Astrocyte of the spinal cord (primary cell): ENCODE data around the gene TMEM240.

Experiments used
- DNase-seq: peaks from one replicate; pipeline ENCODE4 v3.0.0; 2011; ENCODE audit warnings: low read depth, low spot score
- H3K4me3 ChIP-seq: 2 replicates; pipeline ENCODE4 v1.5.1; 2011; ENCODE audit warnings: low read depth, mild to moderate bottlenecking, low read length, moderate library complexity
- in situ Hi-C: cut with HindIII; loops from 2 replicates; pipeline ENCODE4 v1.10.0; 2017; ENCODE audit warnings: low sequenced_read_pairs
- TF ChIP-seq, protein P1 (sequence below): IDR thresholded peaks from 2 replicates; pipeline ENCODE4 v1.5.1; 2012; ENCODE audit warnings: low read depth, mild to moderate bottlenecking, low read length, inconsistent platforms

TMEM240 gene

DNA sequence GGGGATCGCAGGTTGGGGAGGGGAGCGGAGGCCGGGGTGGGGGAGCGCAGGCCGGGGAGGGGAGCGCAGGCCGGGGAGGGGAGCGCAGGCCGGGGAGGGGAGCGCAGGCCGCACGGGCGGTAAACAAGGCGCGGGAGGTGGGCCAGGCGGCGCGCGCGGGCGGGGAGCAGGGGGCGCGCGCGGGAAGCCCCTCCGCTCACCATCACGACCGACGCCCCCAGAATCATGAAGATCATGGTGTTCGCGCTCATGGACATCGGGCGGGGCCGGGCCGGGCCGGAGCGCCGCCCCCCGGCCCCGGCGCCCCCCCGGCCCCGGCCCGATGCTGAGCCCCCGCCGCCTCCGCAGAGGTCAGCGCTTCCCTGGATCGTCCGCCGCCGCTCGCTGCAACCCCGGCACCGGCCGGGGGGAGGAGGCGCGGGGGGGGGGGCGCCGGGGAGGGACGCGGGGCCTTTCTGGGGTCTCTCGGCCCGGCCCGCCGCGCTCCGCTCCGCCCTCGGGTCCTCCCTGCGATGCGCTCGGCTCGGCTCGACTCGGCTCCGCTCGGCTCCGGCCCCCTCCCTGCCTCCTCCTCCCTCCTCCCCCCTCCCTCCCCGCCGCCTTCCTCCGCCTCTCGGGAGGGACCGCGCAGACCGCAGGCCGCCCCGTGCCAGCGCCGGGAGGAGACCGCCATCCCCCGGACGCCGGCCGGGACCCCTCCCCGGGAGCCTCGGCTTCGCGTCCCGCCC is at the start of gene TMEM240:
Gene TMEM240, minus strand, starts transcription at position 535 of the 728 bp plus-strand sequence. Its CDS starts 278 bp downstream, at position 257.
- peak; percentile 74 for DNase-seq
- in situ Hi-C loops, result no loop called here
- TF ChIP-seq, protein P1, sequence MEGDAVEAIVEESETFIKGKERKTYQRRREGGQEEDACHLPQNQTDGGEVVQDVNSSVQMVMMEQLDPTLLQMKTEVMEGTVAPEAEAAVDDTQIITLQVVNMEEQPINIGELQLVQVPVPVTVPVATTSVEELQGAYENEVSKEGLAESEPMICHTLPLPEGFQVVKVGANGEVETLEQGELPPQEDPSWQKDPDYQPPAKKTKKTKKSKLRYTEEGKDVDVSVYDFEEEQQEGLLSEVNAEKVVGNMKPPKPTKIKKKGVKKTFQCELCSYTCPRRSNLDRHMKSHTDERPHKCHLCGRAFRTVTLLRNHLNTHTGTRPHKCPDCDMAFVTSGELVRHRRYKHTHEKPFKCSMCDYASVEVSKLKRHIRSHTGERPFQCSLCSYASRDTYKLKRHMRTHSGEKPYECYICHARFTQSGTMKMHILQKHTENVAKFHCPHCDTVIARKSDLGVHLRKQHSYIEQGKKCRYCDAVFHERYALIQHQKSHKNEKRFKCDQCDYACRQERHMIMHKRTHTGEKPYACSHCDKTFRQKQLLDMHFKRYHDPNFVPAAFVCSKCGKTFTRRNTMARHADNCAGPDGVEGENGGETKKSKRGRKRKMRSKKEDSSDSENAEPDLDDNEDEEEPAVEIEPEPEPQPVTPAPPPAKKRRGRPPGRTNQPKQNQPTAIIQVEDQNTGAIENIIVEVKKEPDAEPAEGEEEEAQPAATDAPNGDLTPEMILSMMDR, result no peak
- H3K4me3 ChIP-seq, result peak within 1 kb of the TSS; percentile 51

DNA sequence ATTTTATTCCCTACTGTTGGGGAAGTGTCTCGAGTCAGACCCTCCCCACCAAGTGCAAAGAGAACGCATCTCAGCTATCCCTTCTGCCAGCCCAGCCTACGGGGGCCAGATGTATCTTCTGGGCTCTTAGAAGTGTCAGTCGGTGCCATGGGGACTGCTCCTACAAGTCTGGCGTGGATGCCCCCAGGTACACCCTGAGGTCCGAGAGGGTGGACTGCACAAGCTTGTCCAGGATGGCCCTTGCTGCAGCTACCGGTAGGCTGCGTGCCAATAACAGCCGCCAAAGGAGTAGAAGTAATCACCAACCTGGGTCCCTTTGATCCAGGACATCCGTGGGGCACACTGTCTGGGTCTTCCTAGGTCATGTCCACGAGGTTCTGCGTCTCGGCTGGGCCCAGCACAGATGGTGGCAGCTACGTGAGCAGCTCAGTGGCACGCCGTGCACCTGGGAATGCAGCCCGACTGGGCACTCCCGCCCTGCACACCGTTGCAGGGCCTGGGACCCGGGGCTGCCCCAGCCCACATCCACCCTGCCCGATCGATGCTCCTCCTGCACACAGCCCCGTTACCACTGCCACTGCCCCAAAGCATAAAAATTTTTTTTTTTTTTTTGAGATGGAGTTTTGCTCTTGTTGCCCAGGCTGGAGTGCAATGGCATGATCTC is 43.1 kb upstream of the TMEM240 start:
- no peak for DNase-seq
- TF ChIP-seq, protein P1, result no peak
- in situ Hi-C loops, result no loop called here
- H3K4me3 ChIP-seq, result no peak overlapping the region

DNA sequence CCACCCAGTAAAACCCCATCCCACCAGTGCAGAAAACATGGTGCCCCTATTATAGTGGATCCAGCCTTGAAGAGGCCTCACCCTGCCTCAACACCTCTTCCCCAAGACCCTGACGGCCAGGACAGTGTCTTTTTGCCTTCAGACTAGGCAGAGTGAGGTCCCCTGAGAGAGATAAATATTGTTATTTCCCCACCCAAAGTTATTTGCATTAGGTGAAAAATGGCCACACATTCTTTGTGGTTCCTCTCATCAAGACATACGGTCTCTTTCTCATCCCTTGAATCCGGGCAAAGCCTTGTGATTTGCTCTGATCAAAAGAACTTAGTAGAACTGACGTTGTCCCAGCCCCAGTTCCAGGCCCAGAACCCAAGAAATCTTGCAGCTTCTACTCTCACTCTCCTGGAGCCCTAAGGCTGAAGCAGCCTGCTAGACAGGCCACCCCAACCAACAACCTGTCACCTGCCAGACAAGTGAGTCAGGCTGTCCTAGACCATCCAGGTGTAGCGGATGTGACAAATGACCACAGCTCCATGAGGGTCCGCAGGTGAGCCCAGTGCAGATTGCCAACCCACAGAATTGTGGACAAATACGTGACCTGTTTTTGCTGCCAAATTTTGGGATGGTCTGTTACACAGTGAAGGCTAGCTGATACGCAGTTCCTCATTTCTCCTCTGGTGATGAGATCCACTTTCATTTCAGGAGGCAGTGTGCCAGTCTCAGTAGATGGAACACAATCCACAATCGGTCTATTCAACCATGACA is 42.3 kb upstream of the TMEM240 start:
- in situ Hi-C loops, result no loop called here
- TF ChIP-seq, protein P1, result no peak
- no peak for DNase-seq

DNA sequence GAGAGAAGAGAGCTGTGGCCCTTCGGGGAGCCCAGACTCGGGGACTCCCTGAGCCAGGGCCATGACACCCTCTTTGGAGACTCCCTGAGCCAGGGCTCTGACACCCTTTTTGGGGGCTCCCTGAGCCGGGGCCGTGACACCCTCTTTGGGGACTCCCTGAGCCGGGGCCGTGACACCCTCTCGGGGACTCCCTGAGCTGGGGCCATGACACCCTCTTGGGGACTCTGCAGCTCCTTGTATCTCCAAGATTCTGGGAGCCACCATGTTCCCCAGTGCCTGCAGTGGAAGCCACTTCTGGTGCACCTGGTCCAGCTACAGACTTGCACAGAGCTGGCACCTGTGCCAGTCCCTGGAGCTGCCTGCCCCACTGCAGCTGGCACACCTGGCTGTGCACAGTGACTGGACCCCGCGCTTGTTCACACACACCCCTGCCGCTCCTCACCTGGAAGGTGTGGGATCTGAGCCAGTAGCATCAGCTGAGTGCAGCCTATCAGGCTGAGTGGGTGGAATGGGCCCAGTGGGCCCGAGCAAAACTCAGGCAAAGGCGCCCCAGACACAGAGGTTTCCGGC is 38.0 kb upstream of the TMEM240 start:
- DNase-seq, result no peak
- H3K4me3 ChIP-seq, result no peak overlapping the region
- TF ChIP-seq, protein P1, result no peak
- in situ Hi-C loops, result no loop called here

More for the DNA sequence above, 42.3 kb upstream of the TMEM240 start:
- H3K4me3 ChIP-seq, result no peak overlapping the region

DNA sequence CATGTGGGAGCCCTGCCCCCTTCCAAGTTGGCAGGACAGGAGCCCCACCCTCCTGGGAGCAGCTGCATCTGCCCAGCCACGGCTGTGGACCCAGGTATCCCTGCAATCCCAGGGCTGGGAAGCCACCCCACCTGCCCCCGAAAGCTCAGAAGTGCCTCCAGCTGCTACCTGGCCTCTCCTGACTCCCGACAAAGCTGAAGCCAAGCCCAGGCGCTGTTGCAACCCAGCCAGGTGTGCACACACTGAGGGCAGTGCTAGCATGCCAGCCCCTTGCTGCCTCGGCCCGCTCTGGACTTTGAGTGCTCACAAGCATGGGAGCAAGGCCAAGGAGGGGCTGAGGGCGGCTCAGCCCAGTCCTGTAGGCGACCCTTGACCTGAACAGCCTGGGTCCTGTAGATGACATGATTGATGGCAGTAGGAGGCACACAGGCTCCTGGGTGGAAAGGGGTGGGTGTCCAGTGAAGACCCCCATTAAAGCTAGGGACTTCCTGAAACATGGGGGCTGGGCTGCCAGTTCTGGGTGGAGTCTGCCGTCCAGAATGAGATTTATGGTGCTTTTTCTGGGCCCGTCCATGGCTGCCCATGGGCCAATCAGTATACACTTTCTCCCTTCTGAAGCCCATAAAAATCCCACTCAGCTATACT is 37.1 kb upstream of the TMEM240 start:
- H3K4me3 ChIP-seq, result no peak overlapping the region
- DNase-seq, result no peak
- TF ChIP-seq, protein P1, result no peak
- in situ Hi-C loops, result no loop called here
